HEK293T (cell line): ENCODE data around the gene DOK7.

Source experiments
- CTCF ChIA-PET: fragments of 350-600 bp; formaldehyde crosslinking; extraction: SDS; loops from one replicate; lab custom pipeline; 2021; ENCODE audit warnings: antibody characterized with exemption, inconsistent platforms; lab: Yijun Ruan, JAX
- POLR2A ChIA-PET: fragments of 350-600 bp; formaldehyde crosslinking; extraction: SDS; loops from one replicate; lab custom pipeline; 2020; ENCODE audit warnings: antibody characterized with exemption, inconsistent platforms; lab: Yijun Ruan, JAX
- DNase-seq: peaks from one replicate; pipeline ENCODE4 v3.0.0; 2012; ENCODE audit warnings: mixed read lengths; ENCODE audit errors: extremely low spot score
- ARNT ChIP-seq: fragments of 450-650 bp; IDR thresholded peaks from 2 replicates; pipeline ENCODE4 v1.6.1; 2017; ENCODE audit warnings: mild to moderate bottlenecking
- BHLHE40 ChIP-seq: fragments of 450-650 bp; IDR thresholded peaks from 2 replicates; pipeline ENCODE4 v1.6.1; 2016; ENCODE audit warnings: mild to moderate bottlenecking, moderate library complexity, borderline replicate concordance
- CTBP1 ChIP-seq: fragments of 450-650 bp; IDR thresholded peaks from 2 replicates; pipeline ENCODE4 v1.6.1; 2016; ENCODE audit warnings: borderline replicate concordance
- ELF4 ChIP-seq: fragments of 450-650 bp; IDR thresholded peaks from 2 replicates; pipeline ENCODE4 v1.6.1; 2017; ENCODE audit warnings: antibody characterized with exemption
- FOXA1 ChIP-seq: fragments of 450-650 bp; IDR thresholded peaks from 2 replicates; pipeline ENCODE4 v1.6.1; 2016; ENCODE audit warnings: mild to moderate bottlenecking
- FOXK2 ChIP-seq: fragments of 450-650 bp; IDR thresholded peaks from 2 replicates; pipeline ENCODE4 v1.6.1; 2016; ENCODE audit warnings: mild to moderate bottlenecking
- FOXM1 ChIP-seq: fragments of 450-650 bp; IDR thresholded peaks from 2 replicates; pipeline ENCODE4 v1.6.1; 2017; ENCODE audit warnings: mild to moderate bottlenecking, borderline replicate concordance
- HDGF ChIP-seq: fragments of 450-650 bp; IDR thresholded peaks from 2 replicates; pipeline ENCODE4 v1.6.1; 2017; ENCODE audit warnings: antibody characterized with exemption, borderline replicate concordance
- L3MBTL2 ChIP-seq: fragments of 450-650 bp; conservative IDR thresholded peaks from 2 replicates; pipeline ENCODE4 v1.6.1; 2016; ENCODE audit warnings: mild to moderate bottlenecking
- LEF1 ChIP-seq: fragments of 450-650 bp; IDR thresholded peaks from 2 replicates; pipeline ENCODE4 v1.6.1; 2017; ENCODE audit warnings: mild to moderate bottlenecking, borderline replicate concordance
- NFRKB ChIP-seq: fragments of 450-650 bp; IDR thresholded peaks from 2 replicates; pipeline ENCODE4 v1.6.1; 2016; ENCODE audit warnings: mild to moderate bottlenecking, moderate library complexity
- SP1 ChIP-seq: fragments of 450-650 bp; IDR thresholded peaks from 2 replicates; pipeline ENCODE4 v1.6.1; 2017
- SUZ12 ChIP-seq: fragments of 450-650 bp; IDR thresholded peaks from 2 replicates; pipeline ENCODE4 v1.6.1; 2016; ENCODE audit warnings: mild to moderate bottlenecking
- TARDBP ChIP-seq: fragments of 450-650 bp; IDR thresholded peaks from 2 replicates; pipeline ENCODE4 v1.6.1; 2016
- ZNF384 ChIP-seq: fragments of 450-650 bp; IDR thresholded peaks from 2 replicates; pipeline ENCODE4 v1.6.1; 2016

The DOK7 gene

DNA sequence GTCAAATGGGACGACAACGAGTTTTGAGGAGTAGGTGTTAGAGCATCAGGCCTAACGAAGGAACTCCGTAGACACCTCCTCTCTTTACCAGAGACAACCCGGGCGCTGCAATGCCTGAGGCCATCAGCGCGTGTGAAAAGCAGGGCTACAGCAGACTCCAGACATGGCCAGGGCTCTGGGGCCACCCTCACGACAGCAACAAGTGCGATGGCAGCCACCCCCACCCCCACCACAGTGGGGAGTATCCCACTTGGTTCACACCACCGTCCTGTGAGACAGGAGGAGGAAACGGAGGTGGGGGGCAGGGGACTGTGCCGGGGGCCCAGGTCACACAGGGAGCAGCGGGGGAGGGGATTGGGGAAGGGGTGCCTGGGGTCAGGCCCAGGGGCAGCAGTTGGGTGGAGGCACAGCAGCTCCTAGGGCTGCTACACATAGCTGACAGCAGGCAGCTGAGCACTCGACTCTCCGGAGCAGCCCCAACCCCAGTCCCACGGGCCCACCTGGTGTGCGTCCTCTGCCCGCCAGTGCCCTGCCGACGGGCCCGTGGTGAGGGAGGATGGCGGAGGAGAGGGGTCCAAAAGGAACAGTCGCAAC, 60.6 kb downstream of the DOK7 start:
- TF ChIP-seq NFRKB (no peak), HDGF (no peak), L3MBTL2 (no peak), LEF1 (no peak), BHLHE40 (no peak), SUZ12 (no peak), ARNT (no peak)
- CTCF ChIA-PET = no interaction called here
- POLR2A ChIA-PET = no interaction called here
- no peak for DNase-seq

DNA sequence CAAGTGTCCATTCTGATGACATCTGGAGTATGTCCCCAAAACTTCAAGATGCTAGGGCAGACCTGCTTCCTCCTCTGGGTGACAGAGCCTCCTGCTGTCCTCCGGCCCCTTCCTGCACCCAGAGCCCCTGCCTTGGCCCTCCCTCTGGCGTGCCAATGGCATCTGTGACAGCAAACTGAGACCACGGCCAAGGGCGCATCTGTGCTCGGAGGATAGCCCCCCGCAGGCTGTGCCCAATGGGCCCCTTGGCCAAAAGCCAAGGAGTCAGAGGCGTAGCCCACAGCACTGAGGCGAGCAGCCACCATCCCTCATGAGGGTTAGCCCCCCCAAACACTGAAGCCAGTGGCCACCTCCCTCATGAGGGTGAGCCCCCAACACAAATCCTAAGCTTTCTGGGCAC, 61.2 kb downstream of the DOK7 start:
- TF ChIP-seq SUZ12 = no peak
- TF ChIP-seq FOXM1 = no peak
- POLR2A ChIA-PET = no interaction called here
- DNase-seq = no peak
- CTCF ChIA-PET = no interaction called here

DNA sequence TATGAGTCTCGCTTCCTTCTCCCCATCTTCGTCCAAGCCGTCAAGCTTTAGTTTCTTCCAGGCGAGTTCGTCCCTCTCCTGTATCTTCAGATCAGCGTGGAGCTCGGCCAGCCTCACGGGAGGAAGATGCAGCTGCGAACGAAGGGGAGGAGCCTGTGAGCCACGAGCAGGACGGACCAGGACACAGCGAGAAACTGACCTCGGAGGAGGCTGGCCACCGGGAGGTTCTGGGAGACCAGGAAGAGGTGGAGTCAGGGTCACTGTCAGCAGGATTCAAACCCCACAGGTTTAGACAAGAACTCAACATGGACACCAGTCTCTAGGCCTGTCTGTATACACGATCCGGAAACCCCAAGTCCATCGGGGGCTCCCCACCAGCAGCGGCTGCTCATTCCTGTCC, 61.8 kb downstream of the DOK7 start:
- CTCF ChIA-PET = no interaction called here
- no peak for DNase-seq
- POLR2A ChIA-PET = no interaction called here
- TF ChIP-seq ELF4 = no peak
- TF ChIP-seq ZNF384 = no peak
- TF ChIP-seq LEF1 = no peak
- TF ChIP-seq FOXA1 = no peak
- no peak for TF ChIP-seq L3MBTL2
- TF ChIP-seq FOXK2 = no peak
- TF ChIP-seq NFRKB = no peak
- TF ChIP-seq TARDBP = no peak
- no peak for TF ChIP-seq SP1
- TF ChIP-seq HDGF = no peak
- no peak for TF ChIP-seq ARNT
- TF ChIP-seq BHLHE40 = no peak
- no peak for TF ChIP-seq CTBP1
- TF ChIP-seq FOXM1 = no peak

DNA sequence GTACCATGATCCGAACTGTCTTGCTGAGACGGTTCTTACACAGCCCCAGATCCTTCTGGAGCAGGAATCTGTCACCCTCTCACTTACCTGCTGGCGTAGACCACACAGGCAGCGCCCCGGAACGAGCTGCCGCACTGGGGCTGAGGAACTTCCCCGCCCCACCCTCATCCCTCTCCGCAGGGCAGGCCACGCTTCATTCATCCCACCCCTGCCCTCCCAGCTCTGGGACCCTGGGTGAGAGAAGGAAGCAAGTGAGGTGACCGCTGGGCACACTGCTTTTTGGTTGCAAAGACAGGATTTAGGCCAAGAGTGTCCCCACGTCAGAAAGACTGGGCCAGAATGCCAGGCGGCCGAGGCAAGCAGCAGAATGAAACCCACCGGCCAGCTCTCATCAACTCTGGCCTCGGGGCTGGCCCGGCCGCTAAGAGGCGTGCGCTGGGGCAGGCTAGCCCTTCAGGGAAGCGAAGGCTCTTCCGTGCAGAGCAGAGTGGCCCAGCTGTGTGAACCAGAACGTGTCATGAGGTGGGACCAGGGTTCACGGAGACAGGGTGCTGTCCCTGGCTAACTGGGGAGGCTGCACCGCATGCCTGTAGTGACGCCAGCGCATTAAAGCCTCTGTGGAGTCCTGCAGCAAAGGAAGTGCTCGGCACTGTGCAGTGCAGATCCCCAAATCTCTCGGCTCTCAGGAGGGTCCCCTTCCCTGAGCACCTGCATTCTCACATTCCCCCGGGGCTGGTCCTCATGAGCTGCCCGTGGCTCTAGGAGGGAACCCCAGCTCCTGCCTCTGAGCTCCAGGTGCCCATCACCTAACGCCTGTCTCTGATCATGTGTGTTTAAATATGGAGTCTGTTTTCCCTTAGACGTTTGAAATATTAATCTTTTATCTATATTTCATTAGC, 62.7 kb downstream of the DOK7 start:
- no peak for DNase-seq
- ChIA-PET CTCF (no interaction called here), POLR2A (no interaction called here)
- no peak for TF ChIP-seq CTBP1
- TF ChIP-seq LEF1 = no peak
- no peak for TF ChIP-seq FOXK2

DNA sequence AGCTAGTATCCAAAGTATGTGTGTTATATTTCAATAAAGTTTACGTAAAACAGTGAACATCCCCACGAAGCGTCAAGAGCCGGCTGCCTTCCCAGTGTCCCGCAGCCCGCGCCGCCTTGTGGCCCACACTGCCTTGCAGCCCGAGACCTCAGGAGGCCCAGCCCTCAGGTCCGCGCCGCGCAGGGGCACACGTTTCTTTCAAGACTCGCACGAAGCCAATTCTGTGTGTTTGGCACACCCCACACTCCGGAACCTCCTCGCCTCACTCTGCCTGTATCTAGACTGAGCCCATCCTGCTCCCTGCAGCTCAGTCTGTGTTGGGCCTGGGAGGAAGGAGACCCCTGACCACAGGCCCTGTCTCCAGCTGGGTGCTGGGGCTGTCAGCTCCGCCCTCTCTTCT, 63.4 kb downstream of the DOK7 start:
- no peak for TF ChIP-seq ARNT
- TF ChIP-seq FOXA1 = no peak
- TF ChIP-seq HDGF = no peak
- TF ChIP-seq L3MBTL2 = no peak
- TF ChIP-seq NFRKB = no peak
- no peak for TF ChIP-seq TARDBP
- no peak for TF ChIP-seq SP1
- no peak for TF ChIP-seq FOXK2
- TF ChIP-seq CTBP1 = no peak
- no peak for TF ChIP-seq FOXM1
- TF ChIP-seq BHLHE40 = no peak
- TF ChIP-seq SUZ12 = no peak
- no peak for TF ChIP-seq ZNF384
- no peak for TF ChIP-seq ELF4
- DNase-seq = no peak
- ChIA-PET POLR2A (no interaction called here), CTCF (no interaction called here)

DNA sequence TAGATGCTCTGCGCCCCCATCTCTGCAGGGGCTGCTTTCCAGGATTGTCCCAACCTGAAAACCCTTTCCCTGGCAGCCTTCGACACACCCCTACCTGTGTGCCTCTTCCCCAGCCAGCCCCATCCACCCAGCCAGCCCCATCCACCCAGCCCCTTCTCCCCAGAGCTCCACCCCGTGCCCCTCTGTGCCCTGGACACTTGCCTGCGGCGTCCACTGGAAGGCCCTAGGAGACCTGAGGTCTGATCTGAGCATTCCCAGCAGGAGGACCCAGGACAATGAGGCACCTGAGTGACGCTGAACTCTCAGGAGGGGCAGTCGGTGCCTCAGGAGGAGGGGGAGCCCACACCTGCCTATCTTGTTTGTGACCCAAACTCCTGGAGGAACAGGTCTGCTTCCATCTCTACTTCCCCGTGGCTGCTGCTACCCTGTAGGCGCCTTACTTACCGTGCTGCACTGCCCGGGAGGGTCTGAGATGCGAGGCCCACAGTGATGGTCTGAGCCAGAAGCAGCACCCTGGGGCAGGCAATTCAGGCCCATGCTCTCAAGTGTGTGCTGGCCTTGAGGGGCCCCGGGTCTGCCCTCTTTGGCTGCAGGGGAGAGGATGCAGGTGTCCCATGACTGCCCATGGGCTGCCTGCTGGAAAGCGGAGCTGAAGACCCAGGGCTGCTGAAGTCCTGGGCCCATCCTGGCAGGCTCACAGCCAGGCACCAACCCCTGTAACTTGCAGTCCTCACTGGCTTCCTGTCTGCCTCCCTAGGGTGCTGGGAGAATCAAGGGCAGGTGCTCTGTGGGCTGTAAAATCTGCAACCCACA, 64.2 kb downstream of the DOK7 start:
- no peak for DNase-seq
- CTCF ChIA-PET = no interaction called here
- POLR2A ChIA-PET = no interaction called here
- TF ChIP-seq FOXK2 = no peak
- no peak for TF ChIP-seq LEF1
- no peak for TF ChIP-seq BHLHE40
- TF ChIP-seq L3MBTL2 = no peak
- no peak for TF ChIP-seq CTBP1
- TF ChIP-seq SP1 = no peak
- TF ChIP-seq FOXA1 = no peak
- no peak for TF ChIP-seq ARNT

DNA sequence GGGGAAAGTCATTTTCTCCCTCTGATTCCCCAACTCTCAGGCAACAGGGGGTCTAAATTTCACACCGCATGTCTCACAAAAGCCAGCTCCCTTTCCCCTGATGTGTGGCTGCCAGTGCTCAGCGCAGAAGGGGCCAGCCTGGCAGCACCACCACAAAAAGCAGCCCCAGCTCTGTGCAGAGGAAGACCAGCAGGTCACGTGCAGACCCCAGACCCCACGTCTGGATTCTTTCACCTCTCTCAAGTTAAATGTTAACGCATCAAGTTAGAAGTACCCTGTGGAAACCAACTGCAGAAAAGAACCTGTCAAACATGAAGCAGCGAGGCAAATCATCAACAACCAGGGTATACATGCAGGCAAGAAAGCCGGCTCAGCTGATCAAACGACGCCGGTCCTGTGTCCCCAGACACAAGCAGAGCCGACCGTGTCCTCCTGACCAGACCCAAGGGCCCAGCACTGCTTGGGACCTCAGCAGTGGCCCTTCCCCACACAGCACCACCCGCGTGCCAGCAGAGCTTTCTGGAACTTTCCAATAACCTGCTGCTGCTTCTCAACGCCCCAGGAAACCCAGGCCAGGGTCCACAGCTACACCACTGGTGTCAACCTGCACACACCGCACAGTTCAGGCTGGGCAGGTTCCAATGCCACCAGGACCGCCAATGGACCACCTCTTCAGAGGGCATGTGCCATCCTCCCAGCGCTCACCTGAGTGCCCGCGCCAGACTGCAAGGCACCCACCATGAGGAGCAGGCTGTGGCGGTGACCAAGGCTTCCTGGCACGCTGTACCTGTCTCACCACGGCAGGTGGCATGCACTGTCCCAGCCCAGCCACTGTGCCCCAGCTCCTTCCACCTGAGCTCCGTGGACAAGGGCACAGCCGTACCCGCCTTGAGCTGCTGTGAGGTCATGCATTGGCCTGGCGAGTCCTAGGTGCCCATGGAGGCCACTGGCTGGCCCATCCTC, 65.1 kb downstream of the DOK7 start:
- no peak for TF ChIP-seq SUZ12
- TF ChIP-seq HDGF = no peak
- TF ChIP-seq ELF4 = no peak
- TF ChIP-seq FOXK2 = no peak
- TF ChIP-seq LEF1 = no peak
- TF ChIP-seq ZNF384 = no peak
- no peak for TF ChIP-seq TARDBP
- no peak for TF ChIP-seq ARNT
- no peak for TF ChIP-seq FOXM1
- TF ChIP-seq NFRKB = no peak
- TF ChIP-seq L3MBTL2 = no peak
- TF ChIP-seq BHLHE40 = no peak
- no peak for TF ChIP-seq SP1
- CTCF ChIA-PET = no interaction called here
- DNase-seq = no peak
- POLR2A ChIA-PET = no interaction called here
